Frontal cortex (tissue), 4 donors: Measurements from ENCODE around the gene PLEKHM3. TPM values are rescaled to one million over a fixed set of nuclear protein-coding genes. Genes with fewer than 3 reads are reported as not detected.

Experiments used
- DNase-seq, 2 donors: peaks; one replicate each; pipeline ENCODE4 v3.0.0; 2012; ENCODE audit warnings: low spot score in 2 of 2
- FAIRE-seq: peaks from 2 replicates; lab custom pipeline; 2012; peaks lifted over from hg19 to GRCh38; lab: Jason Lieb, UNC
- total RNA-seq: library from RNA; depleted of rRNA; stranded (reverse); fragments of >200 nt; gene quantifications from one replicate; pipeline ENCODE4 v1.2.3, GENCODE V29; 2014
- donor health status: control.
- donor health status: control.
- donor health status: control.

Gene PLEKHM3, protein sequence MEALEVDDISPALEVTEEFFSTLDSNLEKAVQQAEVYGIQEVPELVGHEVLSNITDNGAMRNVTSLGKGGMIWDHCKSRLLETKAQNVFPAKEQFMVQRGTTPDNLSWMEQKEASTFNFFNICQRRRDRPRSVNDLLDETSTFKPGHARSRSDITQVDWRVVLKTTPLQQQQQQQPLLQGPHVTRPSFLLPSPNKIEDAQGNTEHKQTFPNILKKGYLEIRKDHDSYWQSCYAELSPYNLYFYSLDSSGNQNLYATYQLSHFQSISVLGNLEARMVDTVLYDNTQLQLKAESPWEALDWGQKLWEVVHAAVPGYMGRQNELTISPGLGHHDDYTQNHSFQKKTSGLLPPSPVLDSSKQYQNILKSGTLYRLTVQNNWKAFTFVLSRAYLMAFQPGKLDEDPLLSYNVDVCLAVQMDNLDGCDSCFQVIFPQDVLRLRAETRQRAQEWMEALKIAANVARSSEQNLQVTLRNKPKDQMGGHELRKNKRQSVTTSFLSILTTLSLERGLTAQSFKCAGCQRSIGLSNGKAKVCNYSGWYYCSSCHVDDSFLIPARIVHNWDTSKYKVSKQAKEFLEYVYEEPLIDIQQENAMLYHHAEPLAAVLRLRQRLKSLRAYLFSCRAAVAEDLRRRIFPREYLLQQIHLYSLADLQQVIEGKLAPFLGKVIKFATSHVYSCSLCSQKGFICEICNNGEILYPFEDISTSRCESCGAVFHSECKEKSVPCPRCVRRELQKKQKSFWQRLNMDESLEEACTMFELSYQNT
- total RNA-seq = 34.6 TPM

DNA sequence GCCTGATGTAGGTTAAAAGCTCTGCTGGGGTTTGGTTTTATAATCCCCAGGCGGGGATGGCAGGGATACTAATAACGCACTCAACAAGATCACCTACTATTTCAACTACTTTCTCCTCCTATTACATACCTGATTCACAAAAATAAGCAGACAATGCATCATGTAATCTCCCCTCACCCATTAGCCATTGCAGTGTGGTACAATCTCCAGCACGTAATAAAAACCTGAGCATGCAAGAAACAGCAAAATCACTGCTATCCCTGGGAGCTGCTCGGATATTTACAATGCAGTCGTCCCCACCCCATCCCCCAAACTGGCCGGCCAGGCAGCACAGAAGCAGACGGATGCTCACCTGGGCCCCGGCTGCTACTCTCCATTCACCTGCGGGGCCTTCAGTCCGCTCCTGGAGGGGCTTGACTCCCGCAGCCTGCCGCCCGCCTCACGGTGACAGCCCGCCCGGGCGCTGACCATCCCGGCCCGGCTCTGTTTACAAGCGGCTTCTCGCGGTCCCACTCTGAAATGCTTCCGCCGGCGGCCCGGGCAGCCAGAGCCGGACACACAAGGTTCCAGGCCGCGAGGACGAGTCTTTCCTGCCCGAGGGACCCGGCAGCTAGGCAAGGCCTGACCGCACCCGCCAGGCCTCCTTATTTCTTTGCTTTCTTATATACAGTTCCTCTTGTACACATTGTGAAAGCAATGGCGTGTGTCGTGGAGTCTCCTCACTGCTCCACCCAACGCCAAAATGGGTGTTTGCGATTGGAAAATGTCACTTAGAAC, at the start of gene PLEKHM3:
TSS of gene PLEKHM3 (minus strand) at position 491 of the 777 bp plus-strand sequence. CDS start 23,888 bp downstream, outside the sequence.
- peak; percentile 58 to 69 for DNase-seq
- no peak for FAIRE-seq

- DNase-seq (no peak), FAIRE-seq (no peak)
Observed at GRCh38 chr2:208074610-208075356, 49.5 kb upstream of the PLEKHM3 start.

GRCh38 chr2:208072250-208072892, 47.0 kb upstream of the PLEKHM3 start:
- DNase-seq = peak; percentile 34 to 55
- no peak for FAIRE-seq

DNA sequence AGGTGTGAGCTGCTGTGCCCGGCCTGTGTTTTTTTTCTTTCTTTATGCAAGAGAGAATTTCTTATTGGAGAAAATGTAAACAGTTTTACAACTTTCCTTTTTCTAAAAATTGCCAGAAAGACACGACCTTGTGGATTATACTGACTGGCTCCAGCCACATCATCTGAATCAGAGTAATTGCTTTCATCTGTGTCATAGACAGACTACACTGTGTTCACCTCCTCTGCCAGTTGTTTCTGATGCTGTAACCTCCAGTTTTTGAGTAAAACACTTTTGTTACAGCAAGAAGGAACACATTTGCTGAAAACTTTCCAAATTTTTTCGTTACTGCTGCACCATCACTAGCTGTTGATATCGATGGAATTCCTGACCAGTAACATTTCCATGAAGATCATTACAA, 43.9 kb upstream of the PLEKHM3 start:
- DNase-seq (no peak), FAIRE-seq (no peak)

- DNase-seq = no peak
- no peak for FAIRE-seq
Observed at GRCh38 chr2:208066016-208066415, 40.7 kb upstream of the PLEKHM3 start.

DNA sequence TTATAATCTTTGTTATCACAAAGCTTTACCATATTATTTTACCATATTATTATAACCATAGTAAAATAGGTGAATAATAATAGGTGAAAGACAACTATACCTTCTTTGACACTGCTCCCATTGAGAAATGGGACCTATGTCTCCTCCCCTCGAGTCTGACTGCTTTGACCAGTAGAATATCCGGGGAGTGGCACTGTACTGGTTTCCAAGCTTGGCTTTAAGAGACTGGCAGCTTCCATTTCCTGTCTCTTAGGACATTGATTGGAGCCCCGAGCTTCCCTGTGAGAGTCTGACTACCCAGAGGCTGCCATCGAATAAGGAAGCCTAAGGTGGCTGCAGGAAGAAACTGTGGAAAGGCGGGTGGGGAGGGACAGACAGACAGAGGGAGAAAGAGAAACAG, 40.1 kb upstream of the PLEKHM3 start:
- DNase-seq = no peak
- no peak for FAIRE-seq

- DNase-seq = no peak
- no peak for FAIRE-seq
Observed at GRCh38 chr2:208064220-208064961, 39.1 kb upstream of the PLEKHM3 start.

GRCh38 chr2:208062961-208063360, 37.6 kb upstream of the PLEKHM3 start:
- FAIRE-seq (no peak), DNase-seq (no peak)

GRCh38 chr2:208062113-208062512, 36.8 kb upstream of the PLEKHM3 start:
- FAIRE-seq (no peak), DNase-seq (no peak)

DNA sequence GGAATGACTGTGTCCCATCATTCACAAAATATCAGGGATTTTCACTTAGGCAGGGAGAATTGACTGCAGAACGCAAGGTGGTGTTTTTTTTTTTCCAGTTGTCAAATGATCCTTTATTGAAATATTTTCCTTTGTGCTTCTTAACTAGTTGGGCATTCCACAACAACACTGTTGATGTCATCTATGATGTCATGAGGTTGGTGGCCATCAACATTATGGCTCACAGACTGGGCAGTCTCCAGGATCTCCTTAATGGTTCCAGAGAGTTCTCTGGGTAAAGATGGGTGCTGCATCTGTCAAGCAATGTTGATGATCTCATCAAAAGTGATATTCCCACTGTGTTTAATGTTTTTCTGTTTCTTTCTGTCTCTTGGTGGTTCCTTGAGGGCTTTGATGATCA, 31.8 kb upstream of the PLEKHM3 start:
- no peak for DNase-seq
- FAIRE-seq = no peak

DNA sequence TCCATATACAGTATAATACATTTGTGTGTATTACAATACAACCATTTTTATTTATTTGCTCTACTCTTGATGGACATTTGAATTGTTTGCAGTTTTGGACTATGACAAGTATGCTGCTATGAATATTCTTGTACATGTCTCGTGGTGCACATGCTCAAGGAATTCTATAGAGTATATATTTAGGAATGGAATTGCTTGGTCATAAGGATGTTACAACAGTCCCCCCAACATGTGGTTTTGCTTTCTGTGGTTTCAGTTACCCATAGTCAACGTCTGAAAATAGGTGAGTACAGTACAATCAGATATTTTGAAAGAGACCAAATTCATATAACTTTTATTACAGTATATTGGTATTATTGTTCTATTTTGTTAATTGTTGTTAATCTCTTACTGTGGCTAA, 24.1 kb upstream of the PLEKHM3 start:
- DNase-seq (no peak), FAIRE-seq (no peak)

GRCh38 chr2:208049006-208049405, 23.7 kb upstream of the PLEKHM3 start:
- no peak for FAIRE-seq
- DNase-seq = no peak

DNA sequence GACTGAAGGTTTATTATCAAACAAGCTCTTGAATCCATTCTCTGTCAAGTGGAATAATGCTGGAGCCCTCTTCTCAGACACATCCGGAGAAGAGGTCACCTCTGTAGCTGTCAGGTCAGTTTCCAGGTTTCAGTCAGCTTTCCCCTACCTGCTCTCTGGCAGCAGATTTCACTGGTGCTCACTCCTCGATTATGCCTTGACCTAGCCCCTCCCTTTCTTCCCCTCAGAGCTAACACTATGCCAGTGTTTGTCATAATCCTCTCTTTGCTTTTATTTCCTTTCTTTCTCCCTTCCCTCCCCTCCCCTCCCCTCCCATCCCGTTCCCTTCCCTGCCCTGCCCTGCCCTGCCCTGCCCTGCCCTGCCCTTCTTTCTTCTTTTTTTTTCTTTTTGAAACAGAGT, 22.5 kb upstream of the PLEKHM3 start:
- no peak for FAIRE-seq
- DNase-seq = no peak

DNA sequence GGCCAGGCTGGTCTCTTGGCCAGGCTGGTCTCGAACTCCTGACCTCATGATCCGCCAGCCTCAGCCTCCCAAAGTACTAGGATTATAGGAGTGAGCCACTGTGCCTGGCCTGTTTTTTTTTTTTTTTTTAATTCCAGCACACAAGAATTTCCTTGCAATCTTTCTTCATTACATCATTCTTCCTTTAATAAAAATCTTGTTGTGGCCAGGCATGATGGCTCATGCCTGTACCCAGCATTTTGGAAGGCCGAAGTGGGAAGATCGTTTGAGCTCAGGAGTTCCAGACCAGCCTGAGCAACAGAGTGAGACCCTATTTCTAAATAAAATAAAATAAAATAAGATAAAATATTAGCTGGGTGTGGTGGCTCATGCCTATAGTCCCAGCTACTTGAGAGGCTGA, 21.4 kb upstream of the PLEKHM3 start:
- DNase-seq (no peak), FAIRE-seq (no peak)

- FAIRE-seq = no peak
- DNase-seq = no peak
Observed at GRCh38 chr2:208042450-208042849, 17.1 kb upstream of the PLEKHM3 start.

GRCh38 chr2:208042041-208042440, 16.7 kb upstream of the PLEKHM3 start:
- DNase-seq (no peak), FAIRE-seq (no peak)

- DNase-seq (peak in 1 of 2 donors; percentile 47), FAIRE-seq (no peak)
Observed at GRCh38 chr2:208040199-208041171, 15.2 kb upstream of the PLEKHM3 start.
